HL-60 (cell line): Measurements from ENCODE around the gene ROR2.

ENCODE experiments used
- REST ChIP-seq: IDR thresholded peaks from 2 replicates; pipeline ENCODE4 v1.6.1; 2012; ENCODE audit warnings: low read depth; ENCODE audit not compliant: insufficient replicate concordance
- SPI1 ChIP-seq: IDR thresholded peaks from 2 replicates; pipeline ENCODE4 v1.6.1; 2012; ENCODE audit warnings: low read depth, mild to moderate bottlenecking, borderline replicate concordance
- TF ChIP-seq, protein P1 (sequence below): IDR thresholded peaks from one replicate; pipeline ENCODE4 v1.5.1; 2011; ENCODE audit warnings: low read length, control low read depth, inconsistent platforms; ENCODE audit not compliant: insufficient read depth

- TF ChIP-seq, protein P1, sequence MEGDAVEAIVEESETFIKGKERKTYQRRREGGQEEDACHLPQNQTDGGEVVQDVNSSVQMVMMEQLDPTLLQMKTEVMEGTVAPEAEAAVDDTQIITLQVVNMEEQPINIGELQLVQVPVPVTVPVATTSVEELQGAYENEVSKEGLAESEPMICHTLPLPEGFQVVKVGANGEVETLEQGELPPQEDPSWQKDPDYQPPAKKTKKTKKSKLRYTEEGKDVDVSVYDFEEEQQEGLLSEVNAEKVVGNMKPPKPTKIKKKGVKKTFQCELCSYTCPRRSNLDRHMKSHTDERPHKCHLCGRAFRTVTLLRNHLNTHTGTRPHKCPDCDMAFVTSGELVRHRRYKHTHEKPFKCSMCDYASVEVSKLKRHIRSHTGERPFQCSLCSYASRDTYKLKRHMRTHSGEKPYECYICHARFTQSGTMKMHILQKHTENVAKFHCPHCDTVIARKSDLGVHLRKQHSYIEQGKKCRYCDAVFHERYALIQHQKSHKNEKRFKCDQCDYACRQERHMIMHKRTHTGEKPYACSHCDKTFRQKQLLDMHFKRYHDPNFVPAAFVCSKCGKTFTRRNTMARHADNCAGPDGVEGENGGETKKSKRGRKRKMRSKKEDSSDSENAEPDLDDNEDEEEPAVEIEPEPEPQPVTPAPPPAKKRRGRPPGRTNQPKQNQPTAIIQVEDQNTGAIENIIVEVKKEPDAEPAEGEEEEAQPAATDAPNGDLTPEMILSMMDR, result no peak
- TF ChIP-seq REST (no peak), SPI1 (no peak)
Measured at GRCh38 chr9:91927922-91928510, 22.0 kb downstream of the ROR2 start.
